IPS-15b (cell line): ENCODE results near the gene PCK1.

Source experiments
- H3K27me3 ChIP-seq: one replicate; pipeline ENCODE4 v1.6.1; 2013; ENCODE audit warnings: low read length; ENCODE audit not compliant: control insufficient read depth, insufficient read depth
- H3K36me3 ChIP-seq: one replicate; pipeline ENCODE4 v1.6.1; 2013; ENCODE audit warnings: low read length; ENCODE audit not compliant: control insufficient read depth, insufficient read depth
- H3K4me1 ChIP-seq: one replicate; pipeline ENCODE4 v1.6.1; 2013; ENCODE audit warnings: mild to moderate bottlenecking, low read length; ENCODE audit not compliant: control insufficient read depth, insufficient read depth
- H3K4me3 ChIP-seq: one replicate; pipeline ENCODE4 v1.5.1; 2013; ENCODE audit warnings: low read depth, low read length
- H3K9ac ChIP-seq: one replicate; pipeline ENCODE4 v1.6.1; 2013; ENCODE audit warnings: low read depth, mild to moderate bottlenecking, low read length
- H3K9me3 ChIP-seq: one replicate; pipeline ENCODE4 v1.6.1; 2013; ENCODE audit warnings: mild to moderate bottlenecking, low read length; ENCODE audit not compliant: control insufficient read depth, insufficient read depth

Gene PCK1

GRCh38 chr20:57609842-57610167 is 48.9 kb downstream of the PCK1 start:
- Histone ChIP-seq H3K9me3 (no peaks in the 10 kb centered on the region), H3K36me3 (no peaks in the 10 kb centered on the region), H3K4me1 (no peaks in the 10 kb centered on the region), H3K27me3 (no peaks in the 10 kb centered on the region), H3K9ac (no peak overlapping the region), H3K4me3 (no peak overlapping the region)

GRCh38 chr20:57610261-57610952 is 49.5 kb downstream of the PCK1 start:
- H3K27me3 ChIP-seq = no peaks in the 10 kb centered on the region

DNA sequence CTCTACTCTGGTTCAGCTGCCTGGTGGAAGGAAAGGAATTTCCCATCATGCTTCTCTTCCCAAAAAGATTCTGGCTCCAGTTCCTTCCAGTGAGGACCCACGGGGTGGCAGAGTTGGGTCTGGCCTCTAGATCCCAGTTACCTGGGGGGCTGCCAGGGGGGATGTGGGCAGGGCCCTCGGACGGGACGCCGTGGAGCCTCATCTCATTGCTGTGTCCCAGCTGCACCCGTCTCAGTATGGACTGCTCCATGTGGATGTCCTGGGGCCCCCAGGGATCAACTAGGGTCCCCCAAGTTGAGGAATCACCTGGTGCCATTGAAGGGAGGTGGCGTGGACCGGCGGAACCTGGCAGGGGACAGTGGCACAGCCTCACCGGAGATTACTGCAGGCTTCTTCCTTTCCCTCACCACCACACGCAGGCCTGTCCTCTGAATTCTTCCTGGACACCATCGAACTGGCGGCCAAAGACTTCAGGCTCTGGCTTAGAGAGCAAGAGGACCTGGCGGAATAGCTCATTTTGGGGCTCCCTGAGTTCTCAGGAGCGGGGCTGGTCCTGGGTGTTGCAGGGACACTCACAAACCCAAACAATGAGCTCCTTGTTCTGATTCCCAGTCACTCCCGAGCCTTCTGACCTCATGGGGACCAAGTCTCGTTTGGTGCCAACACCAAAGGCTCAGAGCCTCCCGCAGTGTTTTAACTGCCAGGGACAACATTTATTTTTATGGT is 50.8 kb downstream of the PCK1 start:
- Histone ChIP-seq H3K36me3 (no peaks in the 10 kb centered on the region), H3K4me3 (no peak overlapping the region), H3K4me1 (no peaks in the 10 kb centered on the region), H3K9me3 (no peaks in the 10 kb centered on the region), H3K9ac (no peak overlapping the region), H3K27me3 (no peaks in the 10 kb centered on the region)

More at GRCh38 chr20:57610261-57610952, 49.5 kb downstream of the PCK1 start:
- H3K9ac ChIP-seq = no peak overlapping the region
- H3K4me1 ChIP-seq = no peaks in the 10 kb centered on the region
- H3K36me3 ChIP-seq = no peaks in the 10 kb centered on the region
- H3K4me3 ChIP-seq = no peak overlapping the region
- H3K9me3 ChIP-seq = no peaks in the 10 kb centered on the region

DNA sequence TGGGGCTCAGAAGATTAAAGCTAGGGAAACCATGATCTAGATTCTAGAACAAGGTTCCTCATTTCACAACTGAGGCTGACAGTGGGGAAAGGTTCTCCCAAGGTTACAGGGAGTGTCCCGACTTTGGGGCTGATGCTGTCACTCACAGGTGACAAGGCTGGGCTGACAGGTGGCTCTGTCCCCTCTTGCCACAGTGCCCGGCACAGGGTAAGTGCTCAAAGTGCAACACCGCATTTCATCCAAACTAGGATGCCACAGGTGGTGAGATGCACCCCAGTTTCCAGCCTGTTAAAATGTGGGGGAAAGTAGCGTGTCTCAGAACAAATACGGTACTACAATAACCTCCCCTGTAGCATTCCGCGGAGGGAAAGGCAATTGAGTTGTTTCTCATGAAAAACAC is 51.5 kb downstream of the PCK1 start:
- Histone ChIP-seq H3K27me3 (no peaks in the 10 kb centered on the region), H3K4me1 (no peaks in the 10 kb centered on the region), H3K9me3 (no peaks in the 10 kb centered on the region), H3K36me3 (no peaks in the 10 kb centered on the region), H3K9ac (no peak overlapping the region), H3K4me3 (no peak overlapping the region)

DNA sequence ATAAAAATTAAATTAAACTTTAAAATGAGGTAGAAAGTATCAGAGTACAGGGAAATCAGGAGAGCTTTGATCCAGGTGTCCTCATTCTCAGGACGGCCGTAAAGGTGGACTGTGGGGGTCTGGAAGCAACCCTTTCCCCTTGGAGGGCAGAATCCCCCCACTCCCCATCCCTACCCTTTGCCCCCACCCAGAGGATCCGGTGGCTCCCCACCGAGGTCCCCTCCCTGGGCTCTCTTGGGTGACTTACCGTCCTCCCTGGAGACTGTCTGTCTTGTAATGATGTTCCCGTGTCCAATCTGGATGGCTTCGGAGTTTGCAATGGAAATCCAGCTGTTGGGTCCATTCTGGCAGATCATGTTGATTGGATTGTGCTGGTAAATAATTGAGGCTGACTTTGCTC is 52.0 kb downstream of the PCK1 start:
- Histone ChIP-seq H3K9me3 (no peaks in the 10 kb centered on the region), H3K27me3 (no peaks in the 10 kb centered on the region), H3K4me1 (no peaks in the 10 kb centered on the region), H3K4me3 (no peak overlapping the region), H3K36me3 (no peaks in the 10 kb centered on the region), H3K9ac (no peak overlapping the region)

DNA sequence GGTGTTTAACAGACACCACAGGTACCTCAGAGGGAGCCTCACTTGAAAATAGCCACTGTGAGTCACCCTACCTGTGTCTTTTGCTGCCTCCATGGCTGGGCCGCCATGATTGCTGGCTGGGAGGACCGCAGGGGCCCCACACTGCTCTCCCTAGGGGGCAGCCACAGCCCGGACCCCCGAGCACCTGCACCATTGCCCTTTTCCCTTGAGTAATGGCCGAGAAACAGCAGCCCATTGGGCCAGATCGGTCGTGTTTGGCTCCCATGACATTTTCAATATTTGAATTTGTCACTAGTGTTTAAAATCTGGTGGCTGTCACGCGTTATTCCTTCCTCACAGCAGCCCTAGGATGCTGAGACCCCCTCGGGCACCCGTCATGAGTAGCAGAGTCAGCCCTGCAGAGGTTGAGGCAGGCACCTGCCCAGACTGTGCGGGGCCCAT is 52.6 kb downstream of the PCK1 start:
- Histone ChIP-seq H3K36me3 (no peaks in the 10 kb centered on the region), H3K9ac (no peak overlapping the region), H3K4me1 (no peaks in the 10 kb centered on the region), H3K4me3 (no peak overlapping the region), H3K9me3 (no peaks in the 10 kb centered on the region), H3K27me3 (no peaks in the 10 kb centered on the region)

- no peak overlapping the region for H3K9ac ChIP-seq
- H3K4me1 ChIP-seq = no peaks in the 10 kb centered on the region
- H3K4me3 ChIP-seq = no peak overlapping the region
- no peaks in the 10 kb centered on the region for H3K9me3 ChIP-seq
- H3K27me3 ChIP-seq = no peaks in the 10 kb centered on the region
- H3K36me3 ChIP-seq = no peaks in the 10 kb centered on the region
Measured at GRCh38 chr20:57614490-57615444, 53.9 kb downstream of the PCK1 start.

- no peak overlapping the region for H3K4me3 ChIP-seq
- H3K36me3 ChIP-seq = no peaks in the 10 kb centered on the region
- H3K9me3 ChIP-seq = no peaks in the 10 kb centered on the region
- no peak overlapping the region for H3K9ac ChIP-seq
- no peaks in the 10 kb centered on the region for H3K27me3 ChIP-seq
- no peaks in the 10 kb centered on the region for H3K4me1 ChIP-seq
Measured at GRCh38 chr20:57615445-57615811, 54.5 kb downstream of the PCK1 start.

DNA sequence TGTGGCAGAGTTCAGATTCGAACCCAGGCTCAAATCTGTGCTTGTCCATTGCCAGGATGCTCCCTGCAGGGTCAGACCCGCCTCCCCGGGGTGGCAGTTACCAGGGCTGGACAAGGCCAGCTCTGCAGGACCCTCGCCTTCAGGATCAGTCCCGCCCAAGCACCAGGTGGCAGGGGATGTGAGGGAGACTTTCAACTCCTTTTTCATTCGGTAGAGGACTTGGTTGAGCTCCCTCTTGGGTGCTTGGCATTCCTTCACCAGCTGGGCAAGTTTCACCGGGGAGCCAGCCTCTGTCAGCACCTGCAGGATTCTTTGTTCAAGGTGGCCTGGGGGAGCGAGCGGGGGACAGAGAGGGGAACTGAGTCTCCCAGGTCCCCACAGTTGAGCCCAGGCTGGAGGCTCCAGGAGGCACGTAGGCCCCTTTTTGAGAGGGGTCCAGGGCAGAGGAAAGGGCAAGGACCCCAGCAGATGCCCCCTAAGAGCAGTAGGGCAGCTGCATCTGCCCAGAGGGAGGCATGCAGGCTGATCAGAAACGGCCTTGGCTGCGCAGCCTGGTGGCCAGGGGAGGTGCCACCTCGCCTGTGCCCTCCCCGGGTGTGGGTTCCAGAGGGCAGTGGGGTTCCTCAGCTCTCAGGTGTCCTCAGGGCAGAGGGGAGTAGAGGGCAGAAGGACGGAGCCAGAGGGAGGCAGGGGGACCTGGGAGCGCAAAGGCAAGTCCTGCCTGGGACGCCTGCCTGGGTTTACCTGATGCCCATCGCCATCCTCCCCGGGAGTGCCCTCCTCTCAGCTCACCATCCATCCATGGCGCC is 55.4 kb downstream of the PCK1 start:
- H3K36me3 ChIP-seq = no peaks in the 10 kb centered on the region
- no peak overlapping the region for H3K4me3 ChIP-seq
- no peaks in the 10 kb centered on the region for H3K4me1 ChIP-seq
- H3K27me3 ChIP-seq = no peaks in the 10 kb centered on the region
- H3K9me3 ChIP-seq = no peaks in the 10 kb centered on the region
- H3K9ac ChIP-seq = no peak overlapping the region

DNA sequence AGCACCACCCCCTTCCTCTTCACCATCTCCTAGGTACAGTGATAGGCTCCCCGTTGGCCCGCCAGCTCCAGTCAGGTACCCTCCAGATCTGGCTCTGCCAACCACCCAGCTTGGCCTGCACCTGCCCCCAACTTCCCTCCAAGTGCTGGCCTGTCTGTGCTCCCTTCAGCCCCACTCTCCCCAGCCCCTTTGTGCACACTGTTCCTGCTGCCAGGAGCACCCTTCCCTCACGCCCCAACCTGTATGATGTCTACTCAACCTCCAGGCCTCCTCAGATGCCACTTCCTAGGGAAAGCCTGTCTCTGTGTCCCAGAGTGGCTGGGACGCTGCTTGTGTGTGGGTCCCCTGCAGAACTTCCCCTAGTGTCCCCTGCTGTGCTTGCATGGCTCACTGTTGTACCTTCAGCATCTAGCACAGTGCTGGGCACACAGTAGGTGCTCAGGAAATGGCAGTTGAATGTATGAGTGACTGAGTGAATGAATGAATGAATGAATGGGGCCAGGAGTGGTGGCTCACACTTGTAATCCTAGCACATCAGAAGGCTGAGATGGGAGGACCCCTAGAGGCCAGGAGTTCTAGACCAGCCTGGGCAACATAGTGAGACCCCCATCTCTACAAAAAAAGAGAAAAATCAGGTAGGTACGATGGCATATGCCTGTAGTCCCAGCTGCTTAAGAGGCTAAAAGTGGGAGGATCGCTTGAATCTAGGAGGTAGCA is 56.3 kb downstream of the PCK1 start:
- Histone ChIP-seq H3K9ac (no peak overlapping the region), H3K9me3 (no peaks in the 10 kb centered on the region), H3K4me1 (no peaks in the 10 kb centered on the region), H3K27me3 (no peaks in the 10 kb centered on the region), H3K36me3 (no peaks in the 10 kb centered on the region), H3K4me3 (no peak overlapping the region)
